IPS-18c (cell line): ENCODE measurements around the gene TMEM203.

Source experiments
- H3K4me3 ChIP-seq: 2 replicates; pipeline ENCODE4 v1.7.0; 2013; ENCODE audit warnings: low read depth, mild to moderate bottlenecking, low read length, moderate library complexity; ENCODE audit not compliant: insufficient read depth
- H3K9me3 ChIP-seq: one replicate; pipeline ENCODE4 v1.6.1; 2013; ENCODE audit warnings: mild to moderate bottlenecking, low read length, moderate library complexity; ENCODE audit not compliant: control insufficient read depth, insufficient read depth

TMEM203 gene

DNA sequence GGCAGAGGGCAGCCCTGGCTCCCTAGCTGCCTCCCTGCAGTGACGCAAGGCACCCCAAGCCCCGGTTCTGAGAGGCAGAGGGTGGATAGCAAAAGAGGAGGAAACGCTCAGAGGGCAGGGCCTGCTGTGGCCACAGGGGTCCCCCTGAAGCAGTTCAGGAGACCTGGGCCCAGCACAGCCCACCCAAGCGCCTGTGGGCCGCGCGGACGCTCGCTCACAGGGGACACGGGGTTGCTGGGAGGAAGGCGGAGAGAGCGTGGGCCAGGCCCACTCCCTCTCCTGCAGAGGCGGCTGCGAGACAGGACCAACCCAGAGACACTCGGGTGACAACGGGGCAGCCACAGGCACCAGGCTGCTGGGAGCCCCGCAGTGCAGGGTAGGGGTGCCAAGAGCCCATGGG is 25.7 kb downstream of the TMEM203 start:
- no peaks in the 10 kb centered on the region for H3K9me3 ChIP-seq
- no peak overlapping the region for H3K4me3 ChIP-seq

DNA sequence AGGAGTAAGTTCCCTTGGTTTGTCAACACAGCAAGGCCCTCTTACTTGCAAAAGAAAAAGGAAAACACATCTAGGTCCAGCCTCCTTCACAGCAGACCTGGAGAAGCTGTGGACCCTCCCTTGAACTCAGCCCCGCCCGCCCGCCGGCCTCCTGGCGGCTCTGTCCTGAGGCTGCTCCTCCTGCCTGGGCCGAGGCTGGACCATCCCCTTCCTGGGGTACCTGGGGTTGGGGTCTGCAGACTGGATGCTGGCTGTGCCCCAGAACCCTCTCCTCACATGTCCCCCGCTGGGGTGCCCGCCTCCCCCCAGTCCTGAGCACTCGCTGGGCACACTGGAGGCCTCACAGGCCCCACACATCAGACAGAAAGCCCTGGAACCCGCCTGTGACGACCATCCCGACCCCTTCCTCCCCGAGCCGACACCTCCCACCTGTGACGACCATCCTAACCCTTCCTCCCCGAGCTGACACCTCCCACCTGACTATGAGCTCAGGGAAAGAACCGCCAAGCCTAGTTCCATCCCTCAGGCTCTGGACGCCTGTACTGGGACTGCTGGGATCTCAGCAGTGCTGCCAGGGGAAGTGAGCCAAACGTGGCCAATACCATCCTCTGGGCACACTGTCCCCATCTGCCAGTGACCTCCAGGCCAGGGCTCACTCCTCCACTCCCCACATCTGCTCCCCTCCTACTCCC is 26.4 kb downstream of the TMEM203 start:
- Histone ChIP-seq H3K9me3 (no peaks in the 10 kb centered on the region), H3K4me3 (no peak overlapping the region)

DNA sequence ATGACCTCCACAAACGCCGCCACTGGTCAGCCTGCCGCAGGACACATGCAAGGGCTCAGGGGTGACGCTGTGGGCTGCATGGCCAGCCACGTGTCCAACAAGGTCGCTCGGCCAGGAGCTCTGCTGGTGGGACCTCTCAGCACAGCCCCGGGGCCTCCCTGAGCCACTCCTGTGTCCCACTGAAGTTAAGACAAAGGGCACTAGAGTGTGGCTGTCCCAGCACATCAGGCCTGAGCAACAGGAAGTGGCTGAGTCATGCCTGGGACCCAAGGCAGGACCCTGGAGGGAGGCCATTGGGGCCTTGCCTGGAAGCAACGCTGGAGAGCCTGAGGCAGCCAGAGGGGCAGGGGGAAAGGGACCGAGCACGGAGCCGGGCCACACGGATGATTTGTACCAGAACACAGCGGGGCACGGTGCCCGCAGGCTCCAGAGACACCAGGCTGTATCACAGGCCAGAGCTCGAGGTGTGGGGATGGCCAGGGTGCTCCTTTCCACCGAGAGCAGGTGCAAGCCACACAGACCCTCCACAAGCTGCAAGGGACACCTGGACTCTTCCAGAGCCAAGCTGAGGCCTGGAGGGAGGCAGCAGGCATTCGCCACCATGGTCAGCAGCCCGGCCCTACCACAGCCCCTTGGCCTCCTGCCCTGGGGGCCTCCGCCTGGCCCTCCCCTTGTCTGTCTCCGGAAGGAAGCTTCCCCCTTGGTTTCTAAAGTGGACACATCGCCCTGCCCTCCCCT is 27.1 kb downstream of the TMEM203 start:
- Histone ChIP-seq H3K9me3 (no peaks in the 10 kb centered on the region), H3K4me3 (no peak overlapping the region)

DNA sequence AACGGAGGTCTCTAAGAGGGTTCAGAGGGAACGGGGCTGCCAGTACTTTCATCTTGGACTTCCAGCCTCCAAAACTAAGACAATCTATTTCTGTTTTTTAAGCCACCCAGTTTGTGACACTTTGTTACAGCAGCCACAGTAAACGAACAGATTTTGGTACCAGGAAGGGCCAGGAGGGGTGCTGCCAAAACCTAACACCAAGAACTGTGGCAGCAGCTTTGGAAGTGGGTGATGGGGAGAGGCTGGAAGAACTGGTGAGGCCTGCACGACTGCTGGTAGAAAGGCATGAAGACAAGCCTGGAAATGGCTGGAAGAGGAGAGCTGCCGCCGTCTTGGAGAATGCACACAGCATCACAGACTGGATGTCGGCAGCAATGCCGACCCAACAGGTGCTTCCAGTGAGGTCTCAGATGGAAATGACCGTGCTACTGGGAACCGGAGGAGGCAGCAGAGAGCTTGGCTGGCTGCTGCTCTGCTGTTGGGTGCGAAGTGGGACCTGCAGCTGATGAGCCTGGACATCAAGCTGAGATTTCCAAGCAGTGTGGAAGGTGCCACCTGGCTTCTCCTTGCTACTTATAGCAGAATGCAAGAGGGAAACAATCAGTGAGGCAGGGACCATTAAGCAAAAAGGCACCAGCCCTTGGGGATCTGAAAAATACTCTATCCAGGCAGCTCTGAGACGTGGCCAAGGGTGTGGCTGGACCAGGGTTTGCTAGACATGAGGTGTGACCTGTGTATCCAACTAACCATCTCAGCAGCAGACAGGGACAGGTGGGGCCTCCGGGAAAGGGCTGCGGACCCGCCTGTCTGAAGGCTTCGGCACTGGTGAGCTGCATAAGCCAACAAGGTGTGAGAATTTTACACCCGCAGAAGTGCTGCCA is 28.9 kb downstream of the TMEM203 start:
- no peaks in the 10 kb centered on the region for H3K9me3 ChIP-seq
- H3K4me3 ChIP-seq: no peak overlapping the region

DNA sequence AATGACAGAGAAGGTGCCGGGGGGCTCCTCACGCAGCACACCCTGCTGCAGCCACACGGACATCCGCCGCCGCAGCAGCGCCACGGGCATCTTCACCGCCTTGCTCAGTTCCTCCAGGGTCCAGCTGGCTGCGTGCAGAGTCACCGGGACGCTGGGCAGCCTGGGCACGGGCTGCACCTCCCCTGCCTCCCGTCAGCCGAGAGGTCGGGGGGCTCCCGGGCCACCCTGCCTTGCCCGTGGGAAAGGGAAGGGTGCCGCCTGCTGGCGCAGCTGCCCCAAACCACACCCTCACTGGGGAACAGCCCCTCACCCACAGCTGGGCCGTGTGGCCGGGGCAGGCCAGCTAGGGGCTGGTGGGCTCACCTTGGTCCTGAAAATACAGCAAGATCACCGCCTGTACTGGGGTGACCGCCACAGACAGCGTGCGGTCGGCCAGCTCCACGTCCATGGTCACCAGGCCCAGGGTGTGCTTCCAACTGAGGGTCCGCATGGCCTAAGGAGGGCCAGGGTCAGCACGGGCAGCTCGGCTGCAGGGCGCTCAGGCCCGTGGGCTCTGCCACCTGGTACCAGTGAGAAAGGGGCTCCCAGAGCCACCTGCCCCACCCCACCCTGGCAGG is 30.0 kb downstream of the TMEM203 start:
- Histone ChIP-seq H3K4me3 (no peak overlapping the region; the same call in 1 of the 2 replicates), H3K9me3 (no peaks in the 10 kb centered on the region)

DNA sequence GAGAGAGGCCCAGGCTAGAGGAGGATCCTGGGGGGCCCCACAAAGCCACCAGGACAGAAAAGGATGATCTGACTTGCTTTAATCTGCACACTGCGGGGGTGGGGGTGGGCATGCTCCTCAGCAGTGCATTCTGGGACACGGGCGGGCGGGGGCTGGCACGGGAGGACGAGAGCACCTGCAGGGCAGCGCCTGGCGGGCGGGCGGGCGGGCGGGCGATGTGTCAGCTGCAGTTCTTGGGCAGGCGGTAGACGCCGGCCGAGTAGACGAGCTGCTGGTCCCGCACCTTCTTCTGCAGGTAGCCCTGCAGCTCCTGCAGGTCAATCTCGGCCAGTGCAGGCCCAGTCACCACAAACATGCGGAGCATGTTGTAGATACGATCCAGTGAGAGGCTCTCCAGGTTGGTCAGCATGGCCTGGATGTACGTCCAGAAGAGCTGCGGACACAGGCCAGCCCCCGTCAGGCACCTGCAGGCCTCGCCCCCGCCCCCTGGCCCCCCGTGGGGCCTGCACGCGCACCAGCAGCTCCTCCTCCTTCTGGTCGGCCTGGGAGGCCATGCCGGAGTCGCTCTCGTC is 30.6 kb downstream of the TMEM203 start:
- H3K4me3 ChIP-seq: no peak overlapping the region; the same call in 1 of the 2 replicates
- no peaks in the 10 kb centered on the region for H3K9me3 ChIP-seq

DNA sequence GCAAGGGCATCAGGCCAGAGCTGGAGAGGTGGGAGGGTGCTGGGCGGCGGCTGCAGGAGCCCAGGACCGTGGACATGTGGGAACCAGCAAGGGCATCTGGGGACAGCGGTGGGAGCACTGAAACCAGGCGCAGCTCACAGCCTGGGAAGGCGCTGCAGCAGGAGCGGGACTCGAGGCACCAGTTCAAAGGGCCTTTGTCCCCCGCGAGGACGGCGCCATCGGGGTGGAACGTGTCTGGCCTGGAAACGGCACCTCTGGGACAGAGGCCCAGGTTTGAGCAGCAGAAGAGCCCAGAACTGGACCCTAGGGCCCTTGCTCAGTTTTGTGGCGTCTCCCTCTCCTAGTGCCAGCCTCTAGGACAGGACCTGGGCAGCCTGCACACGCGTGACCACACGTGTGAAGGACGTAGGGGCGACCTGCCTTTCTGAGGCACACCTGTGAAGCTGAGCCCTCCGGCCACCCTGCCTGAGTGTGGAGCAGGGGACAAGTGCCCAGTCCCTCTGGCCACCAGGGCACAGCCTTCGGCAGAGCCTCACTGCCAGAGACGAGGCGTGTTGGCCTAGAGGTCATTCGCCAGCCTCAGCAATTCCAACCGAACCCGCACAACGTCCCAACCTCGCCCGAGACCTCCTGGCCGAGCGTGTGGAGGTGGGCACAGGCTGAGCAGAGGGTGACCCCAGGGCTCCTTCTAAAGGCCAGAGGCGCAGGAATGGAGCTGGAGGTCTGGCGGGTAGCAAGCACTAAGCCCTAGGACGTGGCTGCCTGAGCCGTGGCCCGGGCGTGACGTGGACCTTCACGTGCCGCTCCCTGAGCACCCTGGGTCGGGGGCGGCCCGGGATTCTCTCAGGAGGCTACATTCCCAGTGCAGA is 31.4 kb downstream of the TMEM203 start:
- Histone ChIP-seq H3K9me3 (no peaks in the 10 kb centered on the region), H3K4me3 (no peak overlapping the region)

DNA sequence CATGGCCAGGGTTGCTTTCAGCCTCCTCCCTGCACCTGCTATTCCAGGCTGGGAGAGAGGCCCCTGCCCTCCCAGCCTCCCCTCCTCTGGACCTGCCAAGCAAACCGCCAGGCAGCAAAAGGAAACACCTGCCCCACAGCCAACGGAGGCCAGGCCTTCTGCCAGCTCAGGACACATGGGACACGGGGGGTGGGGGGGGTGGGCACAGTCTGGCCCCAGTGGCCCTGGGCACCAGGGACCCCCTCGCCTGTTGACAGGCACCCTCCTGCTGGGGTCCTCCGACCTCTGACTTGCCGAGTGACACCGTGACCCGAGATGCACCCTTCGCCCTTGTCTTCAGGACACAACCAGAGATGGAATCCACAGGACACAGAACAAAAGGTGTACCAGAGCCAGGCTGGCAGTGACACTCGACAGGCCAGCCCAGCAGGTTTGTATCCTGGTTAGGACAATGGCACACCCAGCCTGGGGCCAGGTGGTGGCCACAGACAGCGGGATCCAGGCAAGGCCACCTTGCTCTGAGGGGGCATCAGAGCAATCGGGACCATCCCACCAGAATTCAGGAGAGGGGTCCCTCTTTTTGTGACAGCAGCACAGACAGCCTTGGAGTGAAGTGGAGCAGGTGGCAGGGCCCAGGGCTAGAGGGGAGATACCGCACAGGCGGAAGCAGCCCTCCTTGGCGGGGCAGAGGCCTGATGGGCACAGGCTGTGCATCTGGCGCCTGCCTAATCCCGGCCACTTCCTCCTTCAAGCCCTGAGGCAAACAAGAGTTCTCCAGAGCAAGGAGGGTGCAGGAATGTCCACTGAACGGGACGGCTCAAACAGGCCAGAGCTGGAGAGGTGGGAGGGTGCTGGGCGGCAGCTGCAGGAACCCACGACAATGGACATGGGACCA is 32.3 kb downstream of the TMEM203 start:
- Histone ChIP-seq H3K9me3 (no peaks in the 10 kb centered on the region), H3K4me3 (no peak overlapping the region)

DNA sequence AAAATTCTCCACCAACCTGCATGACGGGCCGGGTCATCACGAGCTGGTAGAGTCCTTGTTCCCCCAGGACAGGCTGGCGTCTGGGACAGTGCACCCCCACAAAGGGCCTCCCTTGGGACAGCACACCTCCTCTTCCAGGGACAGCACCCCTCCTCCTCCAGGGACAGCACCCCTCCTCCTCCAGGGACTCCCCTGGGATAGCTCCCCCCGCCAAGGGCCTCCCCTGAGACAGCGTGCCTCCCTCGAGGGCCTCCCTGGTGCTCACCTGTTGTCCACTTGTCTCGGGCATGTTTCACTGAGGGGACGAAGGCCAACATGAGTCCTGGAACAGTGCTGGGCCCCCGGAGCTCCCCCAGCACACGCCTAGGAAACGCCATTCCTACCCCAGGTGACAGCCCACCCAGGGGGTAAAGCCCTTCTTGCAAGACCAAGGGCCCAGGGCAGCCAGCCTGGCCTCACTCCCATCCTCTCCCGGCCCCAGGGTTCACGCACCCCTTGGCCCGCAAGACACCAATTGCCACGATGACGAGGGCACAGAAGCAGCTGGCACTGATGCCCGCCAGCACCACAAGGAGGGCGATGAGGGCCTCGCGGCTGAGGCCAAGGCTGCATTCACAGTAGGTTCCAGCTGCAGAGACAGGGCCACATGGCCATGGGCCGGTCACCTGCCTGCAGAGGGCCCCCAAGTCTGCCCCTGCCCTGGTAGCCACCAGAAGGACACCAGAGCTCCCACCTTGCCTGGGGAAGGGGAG is 34.1 kb downstream of the TMEM203 start:
- no peak overlapping the region for H3K4me3 ChIP-seq
- H3K9me3 ChIP-seq: no peaks in the 10 kb centered on the region

DNA sequence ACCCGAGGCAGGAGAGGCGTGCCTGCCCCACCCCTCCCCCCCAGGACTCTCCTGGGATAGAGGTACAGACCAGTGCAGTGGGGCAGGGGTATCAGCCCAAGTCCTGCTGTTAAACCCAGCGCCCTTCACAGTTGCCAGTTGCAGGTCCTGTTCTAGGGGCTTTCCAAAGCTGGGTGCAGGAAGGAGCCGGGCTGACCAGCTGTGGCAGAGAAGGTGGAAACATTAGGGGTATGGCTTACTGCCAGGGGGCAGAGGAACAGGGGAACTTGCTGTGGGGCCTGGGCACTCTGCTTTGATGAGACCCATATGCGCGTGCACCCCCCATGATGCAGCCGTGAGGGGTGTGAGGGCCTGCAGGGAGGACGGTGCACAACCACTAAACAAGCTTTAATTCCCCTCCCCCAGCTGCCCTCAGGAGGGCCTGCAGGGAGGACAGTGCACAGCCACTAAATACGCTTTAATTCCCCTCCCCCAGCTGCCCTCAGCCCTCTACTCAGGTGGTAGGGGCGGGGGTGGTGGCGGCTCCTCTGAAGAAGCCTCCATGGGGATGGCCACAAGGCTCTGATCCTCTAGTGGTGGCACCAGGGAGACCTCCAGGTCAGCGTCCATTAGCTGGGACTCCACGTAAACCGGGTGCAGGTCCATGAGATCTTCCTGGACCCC is 34.8 kb downstream of the TMEM203 start:
- H3K9me3 ChIP-seq: no peaks in the 10 kb centered on the region
- no peak overlapping the region for H3K4me3 ChIP-seq

DNA sequence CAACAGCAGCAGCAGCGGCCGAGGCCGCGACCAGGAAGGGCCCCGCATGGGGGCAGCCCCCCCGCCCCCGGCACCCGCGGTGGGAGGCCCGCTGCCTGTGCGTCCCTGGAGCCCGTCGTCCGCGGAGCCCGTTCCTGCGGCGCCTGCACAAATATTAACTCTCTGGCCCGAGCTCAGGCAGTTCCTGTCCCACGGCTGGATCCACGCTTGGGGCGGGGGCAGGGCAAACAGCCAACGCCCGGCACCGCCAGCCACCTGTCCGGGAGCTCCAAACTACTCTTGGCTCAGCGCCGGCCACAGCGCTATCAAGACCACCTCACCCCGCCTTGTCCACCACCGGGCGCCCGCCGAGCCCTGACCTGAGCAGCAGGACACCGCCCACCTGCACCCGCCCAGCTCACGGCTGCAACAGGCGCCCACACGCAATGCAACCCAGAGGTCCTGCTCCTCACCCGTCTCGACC is 35.5 kb downstream of the TMEM203 start, which contains the start of gene LRRC26:
TSS of gene LRRC26 (minus strand) at position 156 of the 463 bp plus-strand sequence. CDS start at position 48, 108 bp downstream.
- Histone ChIP-seq H3K9me3 (no peaks in the 10 kb centered on the region), H3K4me3 (peak within 1 kb of the TSS; percentile 62)

DNA sequence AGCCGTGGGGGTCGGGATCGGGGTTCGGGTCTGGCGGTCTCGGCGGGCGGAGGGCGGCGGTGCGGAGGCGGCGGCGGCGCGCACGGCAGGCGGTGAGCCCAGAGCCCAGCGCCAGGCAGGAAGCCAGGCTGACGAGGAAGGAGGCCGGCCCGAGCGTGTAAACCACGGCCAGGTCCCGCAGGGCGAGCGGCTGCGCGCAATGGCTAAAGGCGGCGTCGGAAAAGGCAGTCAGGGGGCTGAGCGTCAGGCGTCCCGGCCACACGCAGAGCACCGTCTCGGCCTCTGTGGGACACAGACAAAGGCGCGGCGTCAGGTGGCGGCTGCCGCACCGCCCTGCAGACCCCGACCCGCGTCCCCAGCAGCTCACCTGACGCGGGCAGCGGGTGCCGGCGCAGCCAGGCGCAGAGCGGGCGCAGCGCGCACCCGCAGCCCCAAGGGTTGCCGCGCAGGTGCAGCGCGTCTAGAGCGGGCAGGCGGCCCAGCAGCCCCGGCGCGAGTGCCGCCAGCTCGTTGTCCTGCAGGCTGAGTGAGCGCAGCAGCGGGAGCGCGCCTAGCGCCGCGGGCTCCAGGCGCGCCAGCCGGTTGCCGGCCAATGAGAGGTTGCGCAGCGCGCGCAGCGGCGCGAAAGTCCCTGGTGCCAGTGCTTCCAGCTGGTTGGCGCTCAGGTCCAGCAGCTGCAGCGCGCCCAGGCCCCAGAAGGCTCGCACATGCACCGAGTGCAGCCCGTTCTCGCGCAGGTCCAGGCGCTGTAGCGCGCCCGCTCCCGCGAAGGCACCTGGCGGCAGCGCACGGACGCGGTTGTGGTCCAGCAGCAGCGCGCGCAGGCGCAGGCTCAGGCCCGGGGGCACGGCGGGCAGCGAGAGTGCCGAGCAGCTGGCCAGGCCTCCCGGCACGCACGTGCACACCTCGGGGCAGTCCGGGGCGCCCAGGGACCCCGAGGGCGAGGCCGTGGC is 36.3 kb downstream of the TMEM203 start:
- Histone ChIP-seq H3K9me3 (no peaks in the 10 kb centered on the region), H3K4me3 (peak overlapping the region; percentile 62)

DNA sequence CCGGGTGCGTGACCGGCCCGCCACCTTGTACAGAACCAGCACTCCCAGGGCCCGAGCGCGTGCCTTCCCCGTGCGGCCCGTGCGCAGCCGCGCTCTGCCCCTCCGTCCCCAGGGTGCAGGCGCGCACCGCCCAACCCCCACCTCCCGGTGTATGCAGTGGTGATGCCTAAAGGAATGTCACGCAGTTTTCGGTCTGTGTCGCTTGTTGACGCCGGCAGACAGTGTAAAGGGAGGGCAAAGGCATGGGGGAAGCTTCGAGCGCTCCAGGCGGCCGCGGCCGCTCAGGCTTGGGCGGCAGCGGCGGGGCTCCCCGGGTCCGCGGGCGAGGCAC is 36.9 kb downstream of the TMEM203 start:
- H3K9me3 ChIP-seq: no peaks in the 10 kb centered on the region
- peak overlapping the region; percentile 62 for H3K4me3 ChIP-seq
